NCI-H2081 treated with DMSO at 0.1 percent for 48 hours (cell line): ENCODE data around the gene PTGS1.

ENCODE experiments used
- DNase-seq: peaks from one replicate; lab custom pipeline; 2025; lab: John Stamatoyannopoulos, UW

PTGS1 gene

GRCh38 chr9:122374885-122375420, 4.1 kb downstream of the PTGS1 start:
- DNase-seq = no peak

- no peak for DNase-seq
These were observed 6.0 kb downstream of the PTGS1 start for GRCh38 chr9:122376796-122377195.

- DNase-seq = no peak
These were observed 6.7 kb downstream of the PTGS1 start for GRCh38 chr9:122377241-122378164.

- no peak for DNase-seq
These were observed 7.4 kb downstream of the PTGS1 start for GRCh38 chr9:122378236-122378635.

- no peak for DNase-seq
These were observed 8.5 kb downstream of the PTGS1 start for GRCh38 chr9:122379340-122379739.

GRCh38 chr9:122380293-122380692, 9.5 kb downstream of the PTGS1 start:
- DNase-seq = no peak

GRCh38 chr9:122381206-122381950, 10.6 kb downstream of the PTGS1 start:
- DNase-seq = no peak

GRCh38 chr9:122382901-122383850, 12.4 kb downstream of the PTGS1 start:
- DNase-seq = no peak

- DNase-seq = no peak
These were observed 13.2 kb downstream of the PTGS1 start for GRCh38 chr9:122383992-122384461.

GRCh38 chr9:122386311-122386872, 15.6 kb downstream of the PTGS1 start:
- DNase-seq = no peak

GRCh38 chr9:122387536-122387935, 16.7 kb downstream of the PTGS1 start:
- DNase-seq = no peak

GRCh38 chr9:122389195-122389594, 18.4 kb downstream of the PTGS1 start:
- no peak for DNase-seq

GRCh38 chr9:122389799-122390481, 19.1 kb downstream of the PTGS1 start:
- DNase-seq = no peak

- no peak for DNase-seq
These were observed 21.5 kb downstream of the PTGS1 start for GRCh38 chr9:122392284-122392683.

GRCh38 chr9:122392714-122393113, 21.9 kb downstream of the PTGS1 start:
- DNase-seq = no peak

GRCh38 chr9:122393284-122393983, 22.6 kb downstream of the PTGS1 start:
- DNase-seq = no peak

GRCh38 chr9:122394265-122395125, 23.7 kb downstream of the PTGS1 start:
- no peak for DNase-seq

- no peak for DNase-seq
These were observed 25.9 kb downstream of the PTGS1 start for GRCh38 chr9:122396614-122397148.

GRCh38 chr9:122397749-122398148, 26.9 kb downstream of the PTGS1 start:
- DNase-seq = no peak
